HFF-Myc (cell line): Measurements from ENCODE around the gene SLC7A6OS.

Source experiments
- DNase-seq: peaks from one replicate; pipeline ENCODE4 v3.0.0-alpha.2; 2011; ENCODE audit warnings: low read depth; ENCODE audit errors: extremely low read depth
- H3K4me3 ChIP-seq: replicated peaks from 2 replicates; pipeline ENCODE4 v1.5.1; 2011; ENCODE audit warnings: low read depth, mild to moderate bottlenecking, control low read depth, low read length
- TF ChIP-seq, protein P1 (sequence below): IDR thresholded peaks from 2 replicates; pipeline ENCODE4 v1.5.1; 2012; ENCODE audit warnings: mild to moderate bottlenecking, low read depth, low read length, control low read depth; ENCODE audit errors: missing control alignments

The SLC7A6OS gene

DNA sequence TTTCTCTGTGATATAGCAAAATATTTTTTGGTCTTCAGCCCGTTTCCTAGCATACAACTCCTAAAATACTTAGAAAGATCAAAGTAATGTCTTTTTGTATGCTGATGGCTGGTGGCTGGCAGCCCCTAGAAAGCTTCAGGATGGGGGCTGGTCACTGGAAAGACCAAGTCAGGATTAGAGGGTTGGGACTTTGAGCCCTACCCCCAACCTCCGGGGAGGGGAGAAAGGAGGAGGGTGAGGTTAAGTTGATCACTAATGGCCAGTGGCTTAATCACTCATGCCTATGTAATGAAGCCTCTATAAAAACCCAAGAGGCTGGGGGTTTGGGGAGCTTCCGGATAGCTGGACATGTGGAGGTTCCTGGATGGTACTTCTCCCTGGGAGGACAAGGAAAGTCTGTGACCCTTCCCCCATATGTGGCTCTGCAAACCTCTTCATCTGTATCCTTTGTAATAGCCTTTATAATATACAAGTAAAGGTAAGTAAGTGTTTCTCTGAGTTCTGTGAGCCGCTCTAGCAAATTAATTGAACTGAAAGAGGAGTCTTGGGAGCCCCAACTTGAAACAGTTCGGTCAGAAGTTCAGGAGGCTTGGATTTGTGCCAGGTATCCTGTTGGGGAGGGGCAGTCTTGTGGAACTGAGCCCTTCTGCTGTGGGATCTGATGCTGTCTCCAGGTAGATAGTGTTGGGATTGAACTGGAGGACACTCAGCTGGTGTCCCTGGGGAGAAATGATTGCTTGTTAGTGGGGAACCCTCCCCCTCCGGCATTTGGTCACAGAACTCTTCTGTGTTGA, 42.9 kb downstream of the SLC7A6OS start:
- no peak overlapping the region for H3K4me3 ChIP-seq
- TF ChIP-seq, protein P1, sequence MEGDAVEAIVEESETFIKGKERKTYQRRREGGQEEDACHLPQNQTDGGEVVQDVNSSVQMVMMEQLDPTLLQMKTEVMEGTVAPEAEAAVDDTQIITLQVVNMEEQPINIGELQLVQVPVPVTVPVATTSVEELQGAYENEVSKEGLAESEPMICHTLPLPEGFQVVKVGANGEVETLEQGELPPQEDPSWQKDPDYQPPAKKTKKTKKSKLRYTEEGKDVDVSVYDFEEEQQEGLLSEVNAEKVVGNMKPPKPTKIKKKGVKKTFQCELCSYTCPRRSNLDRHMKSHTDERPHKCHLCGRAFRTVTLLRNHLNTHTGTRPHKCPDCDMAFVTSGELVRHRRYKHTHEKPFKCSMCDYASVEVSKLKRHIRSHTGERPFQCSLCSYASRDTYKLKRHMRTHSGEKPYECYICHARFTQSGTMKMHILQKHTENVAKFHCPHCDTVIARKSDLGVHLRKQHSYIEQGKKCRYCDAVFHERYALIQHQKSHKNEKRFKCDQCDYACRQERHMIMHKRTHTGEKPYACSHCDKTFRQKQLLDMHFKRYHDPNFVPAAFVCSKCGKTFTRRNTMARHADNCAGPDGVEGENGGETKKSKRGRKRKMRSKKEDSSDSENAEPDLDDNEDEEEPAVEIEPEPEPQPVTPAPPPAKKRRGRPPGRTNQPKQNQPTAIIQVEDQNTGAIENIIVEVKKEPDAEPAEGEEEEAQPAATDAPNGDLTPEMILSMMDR: no peak
- no peak for DNase-seq

- TF ChIP-seq, protein P1: no peak
- DNase-seq: no peak
- peak overlapping the region; percentile 92 for H3K4me3 ChIP-seq
These were observed 45.4 kb downstream of the SLC7A6OS start for GRCh38 chr16:68265078-68265920.

DNA sequence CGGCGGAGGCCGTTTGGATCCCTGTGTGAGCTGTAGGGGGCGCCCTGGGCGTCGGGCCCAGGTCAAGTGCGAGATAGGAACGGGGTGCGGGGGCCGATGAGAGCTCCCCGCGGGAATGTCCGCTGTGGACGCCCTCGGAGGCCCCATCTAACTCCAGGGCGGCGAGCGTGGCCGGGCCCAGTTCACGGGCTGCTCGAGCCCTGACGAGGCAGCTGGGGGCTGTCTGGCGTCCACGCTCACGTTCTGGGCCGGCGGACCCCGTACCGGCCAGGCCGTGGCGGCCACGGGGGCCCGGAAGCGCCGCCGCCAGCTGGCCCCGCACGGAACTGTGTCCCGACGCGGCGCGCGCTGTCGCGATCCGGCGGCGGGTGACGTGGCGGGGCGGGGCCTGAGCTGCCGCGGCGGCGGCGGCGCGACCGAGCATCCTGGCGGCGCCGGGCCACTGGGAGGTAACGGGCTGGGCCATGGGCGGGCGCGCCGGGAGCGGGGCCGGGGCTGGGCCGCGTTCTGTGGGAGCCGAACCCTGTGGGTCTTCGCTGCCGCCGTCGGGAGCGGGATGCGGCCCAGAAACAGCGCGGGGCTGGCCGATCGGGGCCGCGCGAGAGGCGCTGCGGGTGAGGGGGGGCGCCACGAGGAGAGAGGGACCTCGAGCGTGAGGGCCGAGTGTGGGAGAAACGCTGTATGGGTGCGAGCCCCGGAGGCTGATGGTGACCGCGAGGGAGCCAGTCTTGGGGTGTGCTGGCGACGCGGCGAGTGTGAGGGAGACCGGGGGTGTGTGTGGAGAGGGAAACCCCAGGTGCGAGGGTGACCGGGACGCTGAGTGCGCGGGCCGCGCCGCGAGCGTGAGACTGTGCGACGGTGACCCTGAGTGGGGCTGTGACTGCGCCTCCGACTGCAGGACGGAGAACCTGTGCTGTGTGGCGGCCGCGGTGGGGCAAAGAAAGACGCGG, 46.3 kb downstream of the SLC7A6OS start, which contains the start of gene SLC7A6:
SLC7A6 (plus strand) TSS at position 399 of the 950 bp plus-strand sequence. CDS start 10,201 bp downstream, outside the sequence.
- peak within 1 kb of the TSS; percentile 92 for H3K4me3 ChIP-seq
- DNase-seq: no peak
- TF ChIP-seq, protein P1: peak; percentile 71

DNA sequence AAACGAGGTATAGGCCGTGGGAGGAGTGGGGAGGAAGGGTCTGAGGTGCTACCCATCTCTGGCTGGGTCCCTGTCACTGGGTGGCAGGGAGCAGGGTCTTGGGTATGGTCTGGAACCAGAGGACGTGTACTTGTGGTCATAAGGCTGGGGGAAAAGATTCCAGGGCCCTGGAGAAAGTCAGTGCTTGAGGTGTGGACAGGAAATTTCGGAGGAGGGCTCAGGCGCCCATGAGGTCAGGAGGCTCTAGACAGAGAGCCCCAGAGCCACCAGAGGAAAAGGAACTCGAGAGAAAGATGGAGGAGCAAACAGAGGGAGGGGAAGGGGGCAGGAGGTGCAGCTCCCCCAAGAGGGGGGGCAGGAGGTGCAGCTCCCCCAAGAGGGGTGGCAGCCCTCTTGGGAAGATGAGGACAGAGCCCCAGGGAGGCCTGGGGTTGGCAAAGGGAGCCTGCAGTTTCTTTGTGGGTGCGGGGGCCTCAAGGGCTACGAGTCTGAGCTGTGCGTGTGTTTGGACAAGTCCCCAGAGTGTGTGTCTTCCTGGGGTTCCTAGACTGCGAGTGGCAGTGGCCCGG, 47.1 kb downstream of the SLC7A6OS start:
- H3K4me3 ChIP-seq: peak overlapping the region; percentile 92
- TF ChIP-seq, protein P1: no peak

DNA sequence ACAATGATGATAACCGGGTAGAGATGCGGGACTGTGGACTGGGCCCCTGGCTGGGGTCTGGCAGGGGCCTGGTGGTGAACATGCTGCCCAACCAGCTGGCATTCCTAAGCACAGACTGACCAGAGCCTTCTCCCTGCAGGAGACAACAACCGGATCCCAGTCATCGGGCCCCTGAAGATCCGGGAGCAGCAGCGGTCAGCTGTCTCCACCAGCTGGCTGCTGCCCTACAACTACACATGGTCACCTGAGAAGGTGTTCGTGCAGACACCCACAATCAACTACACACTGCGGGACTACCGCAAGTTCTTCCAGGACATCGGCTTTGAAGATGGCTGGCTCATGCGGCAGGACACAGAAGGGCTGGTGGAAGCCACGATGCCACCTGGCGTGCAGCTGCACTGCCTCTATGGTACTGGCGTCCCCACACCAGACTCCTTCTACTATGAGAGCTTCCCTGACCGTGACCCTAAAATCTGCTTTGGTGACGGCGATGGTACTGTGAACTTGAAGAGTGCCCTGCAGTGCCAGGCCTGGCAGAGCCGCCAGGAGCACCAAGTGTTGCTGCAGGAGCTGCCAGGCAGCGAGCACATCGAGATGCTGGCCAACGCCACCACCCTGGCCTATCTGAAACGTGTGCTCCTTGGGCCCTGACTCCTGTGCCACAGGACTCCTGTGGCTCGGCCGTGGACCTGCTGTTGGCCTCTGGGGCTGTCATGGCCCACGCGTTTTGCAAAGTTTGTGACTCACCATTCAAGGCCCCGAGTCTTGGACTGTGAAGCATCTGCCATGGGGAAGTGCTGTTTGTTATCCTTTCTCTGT, 51.5 kb downstream of the SLC7A6OS start:
- no peak for DNase-seq
- no peak overlapping the region for H3K4me3 ChIP-seq
- TF ChIP-seq, protein P1: no peak

More for the DNA sequence above, 47.1 kb downstream of the SLC7A6OS start:
- no peak for DNase-seq
